Measurements from ENCODE around the gene COPRS.
"Not testable (repeated sequence)": the region's sequence is repeated elsewhere in the genome, so short reads cannot be mapped to it uniquely, and the experiment has no call there.

COPRS gene

GRCh38 chr17:31815212-31815730 is 43.8 kb downstream of the COPRS start:
- POLR2A ChIA-PET = no interaction called here
- CTCF ChIA-PET = no interaction called here
- DNase-seq (ENCODE audit: extremely low spot score) = no peak
- no peak for TF ChIP-seq CTCF (IDR thresholded peaks at IDR 0.05; ENCODE audit: control extremely low read depth, extremely low read depth, low read depth, missing control alignments)

GRCh38 chr17:31811101-31811500 is 47.9 kb downstream of the COPRS start:
- no peak for TF ChIP-seq CTCF (IDR thresholded peaks at IDR 0.05; ENCODE audit: control extremely low read depth, extremely low read depth, low read depth, missing control alignments)
- no peak for DNase-seq (ENCODE audit: extremely low spot score)
- ChIA-PET CTCF (no interaction called here), POLR2A (no interaction called here)

GRCh38 chr17:31809876-31810275 is 49.2 kb downstream of the COPRS start:
- DNase-seq (ENCODE audit: extremely low spot score); POLR2A ChIA-PET; CTCF ChIA-PET: not testable (repeated sequence)

GRCh38 chr17:31808521-31809050 is 50.5 kb downstream of the COPRS start:
- CTCF ChIA-PET = interaction anchor here (1.1 to 1.6 kb wide), 2 partner anchors 10 to 372 kb away, joined by 3 read pairs; no protein-coding TSS in a partner anchor

GRCh38 chr17:31807846-31808245 is 51.2 kb downstream of the COPRS start:
- CTCF ChIA-PET = interaction anchor here (1.1 to 1.6 kb wide), 2 partner anchors 9 to 371 kb away, joined by 3 read pairs; no protein-coding TSS in a partner anchor
- POLR2A ChIA-PET = no interaction called here
- no peak for TF ChIP-seq CTCF (IDR thresholded peaks at IDR 0.05; ENCODE audit: control extremely low read depth, extremely low read depth, low read depth, missing control alignments)
- no peak for DNase-seq (ENCODE audit: extremely low spot score)

More at GRCh38 chr17:31808521-31809050, 50.5 kb downstream of the COPRS start:
- TF ChIP-seq CTCF (IDR thresholded peaks at IDR 0.05; ENCODE audit: control extremely low read depth, extremely low read depth, low read depth, missing control alignments) = no peak
- POLR2A ChIA-PET = no interaction called here
- DNase-seq (ENCODE audit: extremely low spot score) = no peak

GRCh38 chr17:31806921-31807320 is 52.1 kb downstream of the COPRS start:
- POLR2A ChIA-PET = no interaction called here
- TF ChIP-seq CTCF (IDR thresholded peaks at IDR 0.05; ENCODE audit: control extremely low read depth, extremely low read depth, low read depth, missing control alignments) = no peak
- no peak for DNase-seq (ENCODE audit: extremely low spot score)
- CTCF ChIA-PET = no interaction called here

- ChIA-PET CTCF (interaction anchor here (0.9 to 2.5 kb wide), 2 partner anchors 15 to 39 kb away, joined by 3 to 6 read pairs; no protein-coding TSS in a partner anchor), POLR2A (no interaction called here)
- no peak for TF ChIP-seq CTCF (IDR thresholded peaks at IDR 0.05; ENCODE audit: control extremely low read depth, extremely low read depth, low read depth, missing control alignments)
- DNase-seq (ENCODE audit: extremely low spot score) = no peak
Measured at GRCh38 chr17:31803494-31804213, 55.4 kb downstream of the COPRS start.
